Subcutaneous adipose tissue (tissue), 4 donors: Measurements from ENCODE around the gene OCRL. TPM values are rescaled to one million over a fixed set of nuclear protein-coding genes. Genes with fewer than 3 reads are reported as not detected.

Experiments
- total RNA-seq, 4 donors: library from RNA; depleted of rRNA; stranded (reverse); fragments of >200 nt; gene quantifications; one replicate each; pipeline ENCODE4 v1.1.0, GENCODE V29; 2016
- TF ChIP-seq, protein P1 (sequence below): fragments of 450-650 bp; IDR thresholded peaks from one replicate; pipeline ENCODE4 v1.5.1; 2016; ENCODE audit warnings: low read depth, mild to moderate bottlenecking, control low read depth, antibody characterized with exemption, moderate library complexity

The OCRL gene
- total RNA-seq, 4 donors from 2014 or later = 20.3 to 25.7 (median 22.0) TPM

DNA sequence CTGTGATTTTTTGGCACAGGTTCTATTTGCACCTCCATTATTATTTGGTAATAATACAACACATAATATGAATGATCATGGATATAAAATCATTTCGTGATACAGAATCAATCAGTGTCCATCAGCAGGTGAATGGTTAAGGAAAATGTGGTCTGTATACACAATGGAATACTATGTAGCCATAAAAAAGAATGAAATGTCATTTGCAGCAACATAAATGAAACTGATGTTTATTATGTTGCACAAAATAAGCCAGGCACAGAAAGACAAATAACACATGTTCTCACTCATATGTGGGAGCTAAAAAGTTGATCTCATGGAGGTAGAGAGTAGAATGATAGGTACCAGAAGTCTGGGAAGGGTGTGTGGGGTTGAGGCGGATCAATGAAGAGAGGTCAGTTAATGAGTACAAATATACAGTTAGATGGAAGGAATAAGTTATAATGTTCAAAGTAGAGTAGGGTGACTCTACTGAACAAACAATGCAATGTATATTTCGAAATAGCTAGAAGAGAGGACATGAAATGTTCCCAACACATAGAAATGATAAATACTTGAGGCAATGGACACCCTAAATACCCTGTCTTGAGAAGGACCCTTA lies 15.7 kb upstream of the OCRL start:
- TF ChIP-seq, protein P1, sequence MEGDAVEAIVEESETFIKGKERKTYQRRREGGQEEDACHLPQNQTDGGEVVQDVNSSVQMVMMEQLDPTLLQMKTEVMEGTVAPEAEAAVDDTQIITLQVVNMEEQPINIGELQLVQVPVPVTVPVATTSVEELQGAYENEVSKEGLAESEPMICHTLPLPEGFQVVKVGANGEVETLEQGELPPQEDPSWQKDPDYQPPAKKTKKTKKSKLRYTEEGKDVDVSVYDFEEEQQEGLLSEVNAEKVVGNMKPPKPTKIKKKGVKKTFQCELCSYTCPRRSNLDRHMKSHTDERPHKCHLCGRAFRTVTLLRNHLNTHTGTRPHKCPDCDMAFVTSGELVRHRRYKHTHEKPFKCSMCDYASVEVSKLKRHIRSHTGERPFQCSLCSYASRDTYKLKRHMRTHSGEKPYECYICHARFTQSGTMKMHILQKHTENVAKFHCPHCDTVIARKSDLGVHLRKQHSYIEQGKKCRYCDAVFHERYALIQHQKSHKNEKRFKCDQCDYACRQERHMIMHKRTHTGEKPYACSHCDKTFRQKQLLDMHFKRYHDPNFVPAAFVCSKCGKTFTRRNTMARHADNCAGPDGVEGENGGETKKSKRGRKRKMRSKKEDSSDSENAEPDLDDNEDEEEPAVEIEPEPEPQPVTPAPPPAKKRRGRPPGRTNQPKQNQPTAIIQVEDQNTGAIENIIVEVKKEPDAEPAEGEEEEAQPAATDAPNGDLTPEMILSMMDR = no peak

DNA sequence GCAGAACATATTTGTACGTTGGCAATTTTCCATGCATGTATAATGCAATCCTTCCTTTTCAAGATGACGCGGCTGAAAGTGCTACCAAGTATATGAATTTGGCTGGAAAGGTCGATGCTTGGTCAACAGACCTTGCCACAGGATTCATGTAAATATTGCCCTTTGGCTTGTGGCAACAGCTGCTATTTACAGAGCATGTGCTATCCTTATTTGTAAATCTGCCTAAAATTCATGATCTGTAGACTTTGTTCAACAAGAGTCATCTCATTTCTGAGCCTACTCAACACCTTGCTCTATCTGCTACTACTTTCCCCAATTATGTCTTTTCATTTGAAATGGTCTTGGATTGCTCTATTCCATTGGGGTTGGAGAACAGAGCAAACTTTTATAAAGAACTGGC lies 14.9 kb upstream of the OCRL start:
- TF ChIP-seq, protein P1 = no peak

DNA sequence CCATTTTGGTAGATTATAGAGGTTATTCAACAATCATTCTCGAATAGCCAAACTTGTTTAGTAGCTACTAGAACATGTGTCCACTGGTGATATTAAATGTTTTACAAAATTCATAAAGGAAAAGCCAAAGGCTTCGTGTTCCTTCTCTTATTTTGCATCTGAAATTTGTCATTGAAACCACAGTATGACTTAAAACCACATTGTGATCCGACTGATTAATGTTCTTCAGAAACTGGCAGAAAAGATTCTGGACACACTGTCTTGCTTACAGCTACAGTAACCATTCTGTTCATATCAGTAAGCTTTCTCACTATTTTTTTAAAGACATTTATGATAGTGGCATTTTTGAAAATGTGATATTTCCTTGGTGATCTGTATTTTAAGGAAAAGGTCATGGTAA lies 14.2 kb upstream of the OCRL start:
- TF ChIP-seq, protein P1 = no peak

DNA sequence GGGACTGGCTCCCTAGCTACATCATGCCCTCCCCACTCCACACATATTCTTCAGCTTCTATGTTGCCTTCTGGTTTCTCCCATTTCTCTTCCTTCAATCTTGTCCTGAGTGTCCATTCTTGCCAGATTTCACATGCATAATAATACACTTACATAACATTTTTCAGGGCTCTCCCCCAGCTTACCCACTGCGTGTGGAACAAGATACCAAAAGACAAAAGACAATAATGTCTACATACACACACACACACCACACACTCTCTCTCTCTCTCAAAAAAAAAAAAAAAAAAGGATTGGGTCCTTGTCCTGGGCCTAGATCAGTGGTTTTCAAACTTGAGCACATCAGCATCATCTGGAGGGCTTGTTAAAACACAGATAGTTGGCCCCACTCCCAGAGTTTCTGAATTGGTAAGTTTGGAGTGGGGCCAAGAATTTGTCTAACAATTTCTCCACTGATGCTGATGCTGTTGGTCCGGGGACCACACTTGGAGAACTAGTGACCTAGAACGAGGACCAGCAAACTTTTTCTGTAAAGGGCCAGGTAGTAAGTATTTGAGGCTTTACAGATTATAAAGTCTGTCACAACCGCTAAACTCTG lies 10.3 kb upstream of the OCRL start:
- TF ChIP-seq, protein P1 = no peak

DNA sequence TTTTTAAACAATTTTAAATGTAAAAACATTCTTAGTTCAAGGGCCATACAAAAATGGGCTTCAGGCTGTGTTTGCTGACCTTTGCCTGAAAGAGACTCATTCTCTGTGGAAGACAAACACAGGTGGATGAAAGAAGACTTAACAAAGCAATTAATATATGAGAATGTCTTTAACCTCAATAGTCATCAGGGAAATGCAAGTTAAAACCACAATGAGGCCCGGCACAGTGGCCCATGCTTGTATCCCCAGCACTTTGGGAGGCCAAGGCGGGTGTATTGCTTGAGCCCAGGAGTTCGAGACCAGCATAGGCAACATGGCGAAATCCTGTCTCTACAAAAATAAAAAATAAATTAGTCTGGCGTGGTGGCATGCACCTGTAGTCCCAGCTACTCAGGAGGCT lies 9.6 kb upstream of the OCRL start:
- TF ChIP-seq, protein P1 = no peak

DNA sequence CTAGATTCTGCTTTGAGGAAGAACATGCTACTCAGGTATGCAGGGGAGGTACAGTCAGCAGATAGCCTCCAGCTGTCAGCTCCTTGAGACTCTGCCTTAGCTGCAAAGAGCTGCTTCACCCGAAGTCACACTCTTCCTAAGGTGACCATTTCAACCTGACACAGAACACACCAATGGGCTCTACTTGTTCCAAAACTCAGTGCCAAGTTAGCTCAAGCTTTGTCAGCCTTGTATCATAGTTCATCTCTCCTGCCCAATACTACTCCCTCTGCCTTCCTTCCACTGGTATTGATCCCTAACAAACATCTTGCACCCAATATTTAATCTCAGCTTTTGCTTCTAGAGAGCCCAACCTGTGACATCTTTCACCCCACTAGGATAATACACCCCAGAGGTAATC lies 8.9 kb upstream of the OCRL start:
- TF ChIP-seq, protein P1 = no peak

DNA sequence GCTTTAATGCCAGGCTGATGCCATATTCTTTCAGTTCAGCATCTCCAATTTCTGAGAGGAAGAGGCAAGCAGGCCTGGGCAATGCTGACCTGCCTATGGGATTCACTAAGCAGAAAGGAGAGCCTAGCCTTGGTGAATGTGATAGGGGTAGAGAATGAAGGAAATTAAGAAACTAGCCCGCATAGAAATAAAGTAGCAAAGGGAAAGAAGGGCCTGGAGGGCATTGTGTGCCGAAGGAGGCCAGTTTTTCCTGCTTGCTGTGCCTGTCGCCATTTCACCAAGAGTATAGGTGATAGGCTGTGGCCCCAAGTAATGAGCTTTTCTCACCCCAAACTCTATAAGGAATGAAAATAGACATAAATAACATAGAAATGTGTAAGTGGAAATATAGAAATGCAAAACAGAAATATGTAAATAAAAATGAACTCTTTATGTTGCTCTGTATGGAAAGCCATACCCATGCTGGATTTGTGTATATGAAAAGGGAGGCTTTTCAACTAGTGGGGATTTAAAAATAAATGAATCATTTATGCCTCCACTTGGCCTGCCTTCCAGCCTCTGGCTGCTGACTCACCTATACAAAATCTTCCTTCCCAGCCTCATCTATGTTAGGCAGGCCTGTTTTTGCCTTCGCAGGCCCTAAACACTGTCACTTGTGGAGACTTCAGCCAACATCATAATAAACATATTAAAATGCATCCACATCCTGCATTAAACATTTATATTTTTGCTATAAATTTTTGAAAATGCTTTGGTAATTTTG lies 5.1 kb upstream of the OCRL start:
- TF ChIP-seq, protein P1 = no peak
